HG02571 (cell line): ENCODE measurements around the gene WDR5.
"Not testable (repeated sequence)": the region's sequence is repeated elsewhere in the genome, so short reads cannot be mapped to it uniquely, and the experiment has no call there.

Experiments
- ATAC-seq: cut with Tn5 transposase; IDR thresholded peaks from one replicate; pipeline ENCODE4 v1.9.1; 2021; ENCODE audit warnings: mild to moderate bottlenecking, moderate library complexity; ENCODE audit not compliant: unreplicated experiment

The WDR5 gene

GRCh38 chr9:134135343-134136117, at the start of gene WDR5:
Gene WDR5, plus strand, starts transcription at chr9:134136082. Its CDS starts 3,796 bp downstream, at chr9:134139878.
- ATAC-seq: peak; percentile 43

DNA sequence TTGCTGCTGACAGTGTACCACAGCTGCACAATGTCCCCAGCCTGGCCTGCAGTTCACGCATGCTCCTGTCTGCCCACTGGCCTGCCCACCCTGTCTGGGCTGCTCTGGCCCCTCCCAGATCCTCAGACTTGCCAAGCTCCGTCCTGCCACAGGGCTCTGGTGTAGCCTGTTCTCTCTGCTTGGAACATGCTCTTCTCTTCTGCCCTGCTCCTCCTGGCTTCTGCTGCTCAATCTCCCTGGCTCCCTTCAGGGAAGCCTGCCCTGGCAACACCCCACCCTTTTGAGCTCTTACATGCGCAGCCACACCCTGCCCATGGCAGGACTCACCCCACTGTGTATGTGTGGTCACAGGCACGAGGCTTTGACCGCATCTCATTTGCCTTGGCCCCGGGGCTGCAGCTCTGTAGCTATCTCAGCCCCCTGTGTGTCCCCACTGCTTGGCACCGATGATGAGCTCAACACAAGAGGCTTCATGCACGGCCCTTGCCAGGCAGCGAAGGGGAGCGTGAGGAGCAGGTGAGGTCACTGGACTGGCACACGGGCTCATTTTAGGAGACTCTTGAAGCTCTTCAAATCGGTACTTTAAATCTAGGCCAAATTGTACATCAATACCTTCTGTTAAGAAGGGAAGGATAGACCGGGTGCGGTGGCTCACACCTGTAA, 47.7 kb upstream of the WDR5 start:
- ATAC-seq: no peak

GRCh38 chr9:134089972-134090371, 45.9 kb upstream of the WDR5 start:
- no peak for ATAC-seq

- ATAC-seq: no peak
These were observed 36.6 kb upstream of the WDR5 start for GRCh38 chr9:134099123-134099761.

- no peak for ATAC-seq
These were observed 35.8 kb upstream of the WDR5 start for GRCh38 chr9:134100040-134100439.

- ATAC-seq: not testable (repeated sequence)
These were observed 34.7 kb upstream of the WDR5 start for GRCh38 chr9:134101133-134101532.

GRCh38 chr9:134101623-134102149, 34.2 kb upstream of the WDR5 start:
- ATAC-seq: no peak

GRCh38 chr9:134103391-134103998, 32.4 kb upstream of the WDR5 start:
- no peak for ATAC-seq

DNA sequence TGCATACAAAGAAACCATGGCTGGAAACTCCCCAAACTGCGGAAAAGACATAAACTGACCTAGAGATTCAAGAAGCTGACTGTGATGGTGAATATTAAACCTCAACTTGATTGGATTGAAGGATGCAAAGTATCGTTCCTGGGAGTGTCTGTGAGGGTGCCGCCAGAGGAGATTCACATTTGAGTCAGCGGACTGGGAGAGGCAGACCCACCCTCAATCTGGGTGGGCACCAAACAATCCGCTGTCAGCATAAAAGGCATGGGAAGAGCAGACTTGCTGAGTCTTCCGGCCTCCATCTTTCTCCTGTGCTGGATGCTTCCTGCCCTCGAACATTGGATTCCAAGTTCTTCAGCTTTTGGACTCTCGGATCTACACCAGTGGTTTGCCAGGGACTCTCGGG, 24.8 kb upstream of the WDR5 start:
- no peak for ATAC-seq

- ATAC-seq: no peak
These were observed 23.3 kb upstream of the WDR5 start for GRCh38 chr9:134112561-134112960.

DNA sequence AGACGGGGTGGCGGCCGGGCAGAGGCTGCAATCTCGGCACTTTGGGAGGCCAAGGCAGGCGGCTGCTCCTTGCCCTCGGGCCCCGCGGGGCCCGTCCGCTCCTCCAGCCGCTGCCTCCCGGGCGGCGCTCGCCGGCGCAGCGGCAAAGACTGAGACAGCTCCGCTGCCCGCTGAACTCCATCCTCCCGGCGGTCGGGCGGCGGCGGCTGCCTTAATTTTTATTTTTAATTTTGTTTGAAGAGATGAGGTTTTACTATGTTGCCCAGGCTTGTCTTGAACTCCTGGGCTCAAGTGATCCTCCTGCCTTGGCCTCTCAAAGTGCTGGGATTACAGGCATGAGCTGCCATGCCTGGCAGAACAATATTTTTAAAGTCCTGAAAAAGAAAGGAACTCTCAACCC, 16.9 kb upstream of the WDR5 start:
- ATAC-seq: not testable (repeated sequence)

DNA sequence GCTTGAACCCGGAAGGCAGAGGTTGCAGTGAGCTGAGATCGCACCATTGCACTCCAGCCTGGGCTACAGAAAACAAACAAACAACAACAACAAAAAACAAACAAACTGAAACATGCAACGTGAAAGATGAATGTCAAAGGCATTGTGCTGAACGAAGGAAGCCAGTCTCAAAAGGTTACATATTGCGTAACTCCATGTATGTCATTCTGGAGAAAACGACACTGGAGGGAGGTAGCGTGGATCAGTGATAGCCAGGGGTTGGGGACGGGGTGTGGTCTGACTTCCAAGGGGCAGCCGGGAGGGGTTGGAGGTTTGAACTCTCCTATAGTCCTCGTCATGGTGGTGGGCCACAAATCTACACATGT, 12.1 kb upstream of the WDR5 start:
- no peak for ATAC-seq

GRCh38 chr9:134125413-134126095, 10.3 kb upstream of the WDR5 start:
- no peak for ATAC-seq

DNA sequence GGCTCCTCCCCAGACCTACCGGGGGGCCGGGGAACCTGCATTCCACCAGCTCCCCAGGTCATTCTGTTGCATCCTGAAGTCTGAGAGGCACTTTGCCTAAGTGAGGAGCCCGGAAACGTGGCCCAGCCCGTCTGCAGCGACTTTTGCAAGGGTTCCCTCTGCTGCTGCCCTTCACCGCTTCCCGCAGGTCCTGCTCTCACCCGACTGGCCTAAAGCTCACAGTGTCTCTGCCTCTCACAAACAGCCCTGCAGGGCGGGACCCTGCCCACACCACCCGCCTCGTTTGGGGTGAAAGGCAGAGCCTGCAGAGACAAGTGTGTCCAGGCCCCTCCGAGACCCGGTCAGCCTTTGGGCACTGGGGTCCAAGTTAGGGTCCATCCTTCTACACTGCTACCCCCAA, 9.5 kb upstream of the WDR5 start:
- no peak for ATAC-seq

DNA sequence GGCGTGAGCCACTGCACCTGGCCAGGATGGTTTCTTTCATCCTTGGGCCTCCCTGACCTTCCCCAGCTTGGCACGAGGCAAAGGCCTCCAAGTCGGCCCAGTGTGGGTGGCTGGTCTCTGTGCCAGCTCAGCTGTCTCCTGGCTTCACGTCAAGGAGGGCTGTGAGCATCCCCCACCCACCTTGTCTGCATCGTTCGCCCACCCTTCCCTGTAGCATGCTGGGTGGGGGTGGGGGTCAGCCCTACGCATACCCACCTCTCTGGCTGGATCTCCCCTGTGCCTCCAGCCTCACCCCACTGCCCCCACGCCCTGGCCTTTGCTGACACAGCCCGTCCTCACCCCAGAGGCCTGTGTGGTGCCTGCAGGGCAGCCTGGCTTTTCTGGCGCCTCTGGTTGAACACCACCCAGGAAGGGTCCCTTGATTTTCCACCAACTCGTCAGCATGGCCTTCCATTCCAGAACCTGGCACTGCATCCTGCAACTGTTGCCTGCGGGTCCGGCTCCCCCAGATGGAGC, 8.8 kb upstream of the WDR5 start:
- no peak for ATAC-seq

DNA sequence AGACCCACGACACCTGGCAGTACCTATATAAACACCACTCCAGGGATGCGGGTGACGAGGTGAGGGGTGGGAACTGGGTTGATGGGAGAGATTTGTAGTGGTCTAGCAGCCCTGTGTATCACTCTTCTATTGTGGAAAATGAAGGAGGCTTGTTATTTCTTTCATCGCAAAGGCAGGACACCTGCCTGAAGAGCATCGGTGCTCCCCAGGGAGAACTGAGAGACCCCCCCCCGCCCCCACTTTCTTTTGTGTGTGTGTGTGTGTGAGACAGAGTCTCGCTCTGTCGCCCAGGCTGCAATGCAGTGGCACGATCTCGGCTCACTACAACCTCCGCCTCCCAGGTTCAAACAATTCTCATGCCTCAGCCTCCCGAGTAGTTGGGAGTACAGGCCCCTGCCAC, 8.3 kb upstream of the WDR5 start:
- ATAC-seq: no peak

- no peak for ATAC-seq
These were observed 6.9 kb upstream of the WDR5 start for GRCh38 chr9:134128727-134129679.

- no peak for ATAC-seq
These were observed 5.1 kb upstream of the WDR5 start for GRCh38 chr9:134130503-134131375.
